Gastroesophageal sphincter (tissue), 3 donors: ENCODE results near the gene LEKR1.

Source experiments
- POLR2AphosphoS5 ChIP-seq: sonication (generic); formaldehyde crosslinking; IDR thresholded peaks from one replicate; pipeline ENCODE4 v1.6.1; 2017; ENCODE audit warnings: antibody characterized with exemption
- TF ChIP-seq, protein P1 (sequence below), 4 experiments: fragments of 200-600 bp in 2 of 4; fragments of 450-650 bp in 2 of 4; sonication (generic) in 1 of 4; IDR thresholded peaks; one replicate each; pipeline ENCODE4 v1.5.1; 2017 to 2019; ENCODE audit warnings: antibody characterized with exemption in 4 of 4, mild to moderate bottlenecking in 2 of 4, moderate library complexity in 2 of 4

DNA sequence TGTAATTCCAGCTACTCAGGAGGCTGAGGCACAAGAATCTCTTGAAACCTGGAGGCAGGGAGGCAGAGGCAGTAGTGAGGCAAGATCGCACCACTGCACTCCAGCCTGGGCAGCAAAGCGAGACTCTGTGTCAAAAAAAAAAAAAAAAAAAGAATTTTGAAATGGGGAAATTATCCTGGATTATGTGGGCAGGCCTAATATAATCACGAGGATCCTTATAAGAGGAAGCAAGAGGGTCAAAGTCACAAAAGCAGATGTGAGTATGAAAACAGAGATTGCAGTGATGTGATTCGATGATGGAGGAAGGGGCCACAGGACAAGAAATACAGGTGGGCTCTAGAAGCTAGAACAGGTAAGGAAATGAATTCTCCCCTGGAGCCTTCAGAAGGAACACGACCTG lies 159.6 kb downstream of the LEKR1 start:
- TF ChIP-seq POLR2AphosphoS5, result no peak
- TF ChIP-seq, protein P1, sequence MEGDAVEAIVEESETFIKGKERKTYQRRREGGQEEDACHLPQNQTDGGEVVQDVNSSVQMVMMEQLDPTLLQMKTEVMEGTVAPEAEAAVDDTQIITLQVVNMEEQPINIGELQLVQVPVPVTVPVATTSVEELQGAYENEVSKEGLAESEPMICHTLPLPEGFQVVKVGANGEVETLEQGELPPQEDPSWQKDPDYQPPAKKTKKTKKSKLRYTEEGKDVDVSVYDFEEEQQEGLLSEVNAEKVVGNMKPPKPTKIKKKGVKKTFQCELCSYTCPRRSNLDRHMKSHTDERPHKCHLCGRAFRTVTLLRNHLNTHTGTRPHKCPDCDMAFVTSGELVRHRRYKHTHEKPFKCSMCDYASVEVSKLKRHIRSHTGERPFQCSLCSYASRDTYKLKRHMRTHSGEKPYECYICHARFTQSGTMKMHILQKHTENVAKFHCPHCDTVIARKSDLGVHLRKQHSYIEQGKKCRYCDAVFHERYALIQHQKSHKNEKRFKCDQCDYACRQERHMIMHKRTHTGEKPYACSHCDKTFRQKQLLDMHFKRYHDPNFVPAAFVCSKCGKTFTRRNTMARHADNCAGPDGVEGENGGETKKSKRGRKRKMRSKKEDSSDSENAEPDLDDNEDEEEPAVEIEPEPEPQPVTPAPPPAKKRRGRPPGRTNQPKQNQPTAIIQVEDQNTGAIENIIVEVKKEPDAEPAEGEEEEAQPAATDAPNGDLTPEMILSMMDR (IDR thresholded peaks at IDR 0.05), result no peak
